K562 (cell line): ENCODE measurements around the gene LY6G5B. TPM values are rescaled to one million over a fixed set of nuclear protein-coding genes. Genes with fewer than 3 reads are reported as not detected.

ENCODE experiments used
- ATAC-seq: fragments of 200-7000 bp; cut with Tn5 transposase; 3 replicates; pipeline ENCODE4 v1.9.1; 2020; ENCODE audit warnings: moderate library complexity
- BruUV-seq: library from RNA; stranded (reverse); fragments of 400-500 nt; replicated peaks from 2 replicates; lab custom pipeline; 2021; lab: Mats Ljungman, UMichigan
- CTCF ChIA-PET: fragments of 300-600 bp; formaldehyde crosslinking; extraction: SDS; loops from one replicate; lab custom pipeline; 2021; ENCODE audit warnings: low intra/inter-chr PET ratio; lab: Yijun Ruan, JAX
- POLR2A ChIA-PET: fragments of 300-600, 350-650 bp; sonication (Branson Sonifier 250); formaldehyde crosslinking; extraction: SDS; loops from one replicate; lab custom pipeline; 2021; ENCODE audit warnings: antibody characterized with exemption, inconsistent platforms; lab: Yijun Ruan, JAX
- DNase-seq, 4 experiments: peaks; one replicate each; pipeline versions ENCODE4 v3.0.0 to v3.0.0-alpha.2; 2011 to 2018; ENCODE audit warnings: low spot score in 3 of 4, mixed read lengths in 3 of 4; ENCODE audit errors: extremely low read depth in 1 of 4
- FAIRE-seq: peaks from 2 replicates; lab custom pipeline; 2011; peaks lifted over from hg19 to GRCh38; lab: Jason Lieb, UNC
- H2AFZ ChIP-seq: 2 replicates; pipeline ENCODE4 v1.6.0; 2011; ENCODE audit warnings: low read depth, low read length, control low read depth, inconsistent platforms
- H3K27ac ChIP-seq: fragments of 200-600 bp; 3 replicates; pipeline ENCODE4 v1.8.0; 2011; ENCODE audit warnings: low read depth, mild to moderate bottlenecking, control low read depth, inconsistent platforms, low read length, moderate library complexity, mixed read lengths; ENCODE audit errors: extremely low read depth
- H3K27me3 ChIP-seq, 2 experiments: fragments of 300-600 bp in 1 of 2; 2 replicates in 1 of 2; 3 replicates in 1 of 2; pipeline versions ENCODE4 v1.6.0 to v1.8.0; 2011; ENCODE audit warnings: inconsistent platforms in 2 of 2, low read length in 2 of 2, mild to moderate bottlenecking in 1 of 2, mixed read lengths in 1 of 2, moderate library complexity in 1 of 2; ENCODE audit not compliant: control insufficient read depth in 2 of 2, insufficient read depth in 2 of 2
- H3K36me3 ChIP-seq: fragments of 300-600 bp; 3 replicates; pipeline ENCODE4 v1.8.0; 2011; ENCODE audit warnings: mild to moderate bottlenecking, low read length, inconsistent platforms; ENCODE audit not compliant: control insufficient read depth, insufficient read depth
- H3K4me1 ChIP-seq, 2 experiments: fragments of 200-600 bp in 1 of 2; replicated peaks in 1 of 2; 2 replicates in 1 of 2; 3 replicates in 1 of 2; pipeline versions ENCODE4 v1.5.1 to v1.8.0; 2011; ENCODE audit warnings: inconsistent platforms in 2 of 2, low read length in 2 of 2, mild to moderate bottlenecking in 1 of 2, mixed read lengths in 1 of 2, moderate library complexity in 1 of 2; ENCODE audit not compliant: control insufficient read depth in 2 of 2, insufficient read depth in 2 of 2
- H3K4me2 ChIP-seq: 2 replicates; pipeline ENCODE4 v1.6.1; 2011; ENCODE audit warnings: low read length, control low read depth, inconsistent platforms, mixed read lengths; ENCODE audit not compliant: insufficient read depth
- H3K4me3 ChIP-seq: fragments of 200-600 bp; sonication (generic), shearing (Covaris generic); 2 replicates; pipeline ENCODE4 v1.5.1; 2016; ENCODE audit warnings: control low read depth, inconsistent platforms
- H3K79me2 ChIP-seq: fragments of 200-600 bp; 3 replicates; pipeline ENCODE4 v1.8.0; 2011; ENCODE audit warnings: low read length, inconsistent platforms; ENCODE audit not compliant: control insufficient read depth, insufficient read depth
- H3K9ac ChIP-seq, 2 experiments: 2 replicates each; pipeline versions ENCODE4 v1.6.0 to v1.6.1; 2011; ENCODE audit warnings: low read depth in 2 of 2, low read length in 2 of 2, control low read depth in 1 of 2, inconsistent platforms in 1 of 2, mild to moderate bottlenecking in 1 of 2, mixed read lengths in 1 of 2; ENCODE audit not compliant: insufficient read depth in 1 of 2
- H3K9me1 ChIP-seq: one replicate; pipeline ENCODE4 v1.6.0; 2011; ENCODE audit warnings: inconsistent platforms, mild to moderate bottlenecking, low read length, moderate library complexity; ENCODE audit not compliant: control insufficient read depth, insufficient read depth
- H3K9me3 ChIP-seq: replicated peaks from 2 replicates; pipeline ENCODE4 v1.5.1; 2011; ENCODE audit warnings: low read depth, low read length, inconsistent platforms; ENCODE audit not compliant: control insufficient read depth, insufficient read depth
- H4K20me1 ChIP-seq: replicated peaks from 2 replicates; pipeline ENCODE4 v1.6.1; 2011; ENCODE audit warnings: low read length, inconsistent platforms, mixed read lengths; ENCODE audit not compliant: control insufficient read depth, insufficient read depth
- CBX2 ChIP-seq: fragments of 200-600 bp; sonication (generic); IDR thresholded peaks from one replicate; pipeline ENCODE4 v1.6.1; 2012; ENCODE audit warnings: mild to moderate bottlenecking, low read length, inconsistent platforms; ENCODE audit not compliant: insufficient read depth, poor library complexity, severe bottlenecking
- CHD7 ChIP-seq: fragments of 200-600 bp; sonication (generic); IDR thresholded peaks from one replicate; pipeline ENCODE4 v1.6.1; 2012; ENCODE audit warnings: mild to moderate bottlenecking, low read depth, low read length, inconsistent platforms
- E2F1 ChIP-seq: sonication (generic); formaldehyde crosslinking; IDR thresholded peaks from 2 replicates; pipeline ENCODE4 v1.8.1; 2023; ENCODE audit warnings: mild to moderate bottlenecking, missing genetic modification reagents, moderate library complexity
- NR2C1 ChIP-seq, 2 experiments: fragments of 450-650 bp; IDR thresholded peaks; 2 replicates each; pipeline ENCODE4 v1.6.1; 2017; ENCODE audit warnings: mild to moderate bottlenecking in 2 of 2, antibody characterized with exemption in 1 of 2, inconsistent platforms in 1 of 2, missing compliant biosample characterization in 1 of 2, missing genetic modification characterization in 1 of 2
- PTRF ChIP-seq: fragments of 450-650 bp; IDR thresholded peaks from 2 replicates; pipeline ENCODE4 v1.6.1; 2016; ENCODE audit warnings: mild to moderate bottlenecking, missing genetic modification characterization, missing compliant biosample characterization
- PURB ChIP-seq: sonication (generic); formaldehyde crosslinking; IDR thresholded peaks from 2 replicates; pipeline ENCODE4 v1.9.0; 2021; ENCODE audit warnings: low read depth, mild to moderate bottlenecking, missing genetic modification reagents
- TEAD1 ChIP-seq, 2 experiments: fragments of 450-650 bp in 1 of 2; sonication (generic) in 1 of 2; formaldehyde crosslinking; IDR thresholded peaks; 2 replicates each; pipeline versions ENCODE4 v1.4.0 to v1.8.0; 2020 to 2022; ENCODE audit warnings: mild to moderate bottlenecking in 2 of 2, missing genetic modification reagents in 1 of 2
- ZNF263 ChIP-seq: sonication (generic); formaldehyde crosslinking; IDR thresholded peaks from 2 replicates; pipeline ENCODE4 v1.8.0; 2022; ENCODE audit warnings: mild to moderate bottlenecking, missing genetic modification reagents, borderline replicate concordance
- WGBS: fragments of 100-300 bp; shearing (Covaris generic); methylation state at CpG from one replicate; pipeline ENCODE4 v1.1.6; 2016; ENCODE audit warnings: low coverage, mixed read lengths; ENCODE audit not compliant: insufficient coverage; ENCODE audit errors: missing lambda C conversion rate; 5-methylcytosine and 5-hydroxymethylcytosine counted together
- in situ Hi-C: fragments of 300-500 bp; cut with MboI; formaldehyde crosslinking; loops from 4 replicates; pipeline ENCODE4 v1.15.0; 2018; ENCODE audit warnings: inconsistent platforms, mixed read lengths
- intact Hi-C: fragments of 100-400 bp; cut with micrococcal nuclease; formaldehyde crosslinking; loops from 2 replicates; pipeline ENCODE4 v1.14.2; 2022
- polyA plus RNA-seq, 8 experiments: library from polyadenylated mRNA; depleted of rRNA in 4 of 8; stranded (reverse) in 5 of 8; unstranded in 3 of 8; fragments of >200 nt; fragmentation: Nextera tagmentation in 2 of 8; fragmentation: Illumina TruSeq in 1 of 8; extraction: Ambion mirVana in 2 of 8; extraction: Trizol in 1 of 8; gene quantifications; 2 replicates each; pipeline versions ENCODE4 v1.2.1 to v1.2.3, GENCODE V29; 2011 to 2014; ENCODE audit warnings: inconsistent platforms in 1 of 8, missing spikeins in 1 of 8
- total RNA-seq, 7 experiments: library from RNA; depleted of rRNA in 6 of 7; stranded (reverse); fragments of >200 nt in 6 of 7; fragmentation: Illumina TruSeq in 2 of 7; extraction: Trizol in 2 of 7; gene quantifications; 2 replicates each; pipeline versions ENCODE4 v1.2.1 to v1.2.3, GENCODE V29; 2011 to 2021; ENCODE audit warnings: low replicate concordance in 1 of 7

LY6G5B gene
- total and polyA plus RNA-seq, 9 of the 15 experiments (the other 6 are each of a cell fraction or from before 2014, with no cell fraction given) = 6.0 to 27.0 (median 7.5) TPM

GRCh38 chr6:31651602-31652191 lies 18.1 kb upstream of the LY6G5B start:
- peak in 2 of 4 experiments; percentile 90 to 94 for DNase-seq
- POLR2A ChIA-PET = interaction anchor here (0.7 to 8.5 kb wide), 47 partner anchors 11 to 1724 kb away, joined by 3 to 267 read pairs (median 8); partner anchors contain the start of genes C6orf47, CSNK2B, DDX39B and GPANK1
- peak; percentile 65; the same call in 1 of the 2 replicates for TF ChIP-seq E2F1 (CRISPR knock-in tag)
- TF ChIP-seq PTRF = no peak
- TF ChIP-seq TEAD1 (CRISPR knock-in tag; IDR thresholded peaks at IDR 0.05) = 0 out of 4 replicates have a peak, but pooled peaks of 1 of the 2 experiments have one; percentile 6
- no peak for TF ChIP-seq CBX2
- no peak for TF ChIP-seq NR2C1 (IDR thresholded peaks at IDR 0.05)
- TF ChIP-seq NR2C1 (tag; IDR thresholded peaks at IDR 0.05) = peak; percentile 62
- peak; percentile 26; the same call in 1 of the 2 replicates for TF ChIP-seq ZNF263 (CRISPR knock-in tag)
- TF ChIP-seq CHD7 = no peak
- no peak for TF ChIP-seq PURB (CRISPR knock-in tag)

More at GRCh38 chr6:31651602-31652191, 18.1 kb upstream of the LY6G5B start:
- in situ Hi-C loops = no loop called here
- Histone ChIP-seq H4K20me1 (peaks cover 2% of the 10 kb centered on the region), H3K27ac (peak overlapping the region; percentile 98), H3K9me3 (no peaks in the 10 kb centered on the region), H3K9ac (peak overlapping the region; percentile 95 to 97), H3K79me2 (peaks cover 72% of the 10 kb centered on the region), H3K27me3 (no peaks in the 10 kb centered on the region), H3K4me3 (peak overlapping the region; percentile 73), H2AFZ (peak overlapping the region; percentile 94), H3K36me3 (peaks cover 65% of the 10 kb centered on the region), H3K4me1 (peaks cover 14 to 15% of the 10 kb centered on the region in 2 experiments), H3K4me2 (peak overlapping the region; percentile 90), H3K9me1 (no peaks in the 10 kb centered on the region)
- WGBS = 2% methylated on average over 29 of the region's 29 CpGs
- peak; percentile 82 for ATAC-seq
- CTCF ChIA-PET = no interaction called here
- intact Hi-C loops = loop anchor here (1.0 kb wide), 5 partner anchors 9 to 212 kb away; partner anchors contain the start of genes C6orf47 and DDX39B
- TSS peak; percentile 80 for BruUV-seq
- FAIRE-seq = peak; percentile 87
